GM12878 (cell line): ENCODE results near the gene TSPAN7.

Experiments used
- CTCF ChIP-seq, 3 experiments: IDR thresholded peaks in 2 of 3; conservative IDR thresholded peaks in 1 of 3; 2 replicates each; pipeline ENCODE4 v1.5.1; 2011; ENCODE audit warnings: low read depth in 3 of 3, low read length in 3 of 3, mild to moderate bottlenecking in 3 of 3, control low read depth in 2 of 3, moderate library complexity in 2 of 3, inconsistent platforms in 1 of 3, mixed read lengths in 1 of 3; ENCODE audit not compliant: control insufficient read depth in 2 of 3, insufficient read depth in 1 of 3; ENCODE audit errors: extremely low read depth in 1 of 3
- DPF2 ChIP-seq: fragments of 450-650 bp; IDR thresholded peaks from 2 replicates; pipeline ENCODE4 v1.6.1; 2017; ENCODE audit warnings: mild to moderate bottlenecking
- EGR1 ChIP-seq, 2 experiments: IDR thresholded peaks; 1 replicate in 1 of 2; 2 replicates in 1 of 2; pipeline ENCODE4 v1.6.1; 2011 to 2012; ENCODE audit warnings: low read depth in 2 of 2, low read length in 2 of 2, borderline replicate concordance in 1 of 2, mild to moderate bottlenecking in 1 of 2, moderate library complexity in 1 of 2
- GABPA ChIP-seq: IDR thresholded peaks from 2 replicates; pipeline ENCODE4 v1.6.1; 2014; ENCODE audit warnings: antibody characterized with exemption, low read depth, mild to moderate bottlenecking, inconsistent platforms
- MAX ChIP-seq: IDR thresholded peaks from 2 replicates; pipeline ENCODE4 v1.6.1; 2012; ENCODE audit warnings: low read depth, low read length, improper control_type of control experiment
- NR2F1 ChIP-seq: fragments of 450-650 bp; conservative IDR thresholded peaks from 2 replicates; pipeline ENCODE4 v1.6.1; 2017; ENCODE audit warnings: mild to moderate bottlenecking
- PAX8 ChIP-seq: fragments of 450-650 bp; IDR thresholded peaks from 2 replicates; pipeline ENCODE4 v1.6.1; 2017; ENCODE audit warnings: mild to moderate bottlenecking, moderate library complexity
- POLR2A ChIP-seq: IDR thresholded peaks from 2 replicates; pipeline ENCODE4 v1.6.1; 2011; ENCODE audit warnings: low read depth, mild to moderate bottlenecking, low read length
- POLR2AphosphoS5 ChIP-seq: IDR thresholded peaks from 2 replicates; pipeline ENCODE4 v1.6.1; 2011; ENCODE audit warnings: mild to moderate bottlenecking, low read length, inconsistent platforms
- RAD21 ChIP-seq: IDR thresholded peaks from 2 replicates; pipeline ENCODE4 v1.6.1; 2011; ENCODE audit warnings: mild to moderate bottlenecking, low read depth, low read length, moderate library complexity; ENCODE audit not compliant: insufficient read depth
- SP1 ChIP-seq: IDR thresholded peaks from one replicate; pipeline ENCODE4 v1.6.1; 2011; ENCODE audit warnings: low read depth, low read length
- SRF ChIP-seq, 2 experiments: IDR thresholded peaks; 2 replicates each; pipeline ENCODE4 v1.6.1; 2011; ENCODE audit warnings: low read depth in 2 of 2, low read length in 2 of 2, mild to moderate bottlenecking in 1 of 2, moderate library complexity in 1 of 2
- USF2 ChIP-seq: IDR thresholded peaks from 2 replicates; pipeline ENCODE4 v1.6.1; 2011; ENCODE audit warnings: low read depth, low read length, improper control_type of control experiment, borderline replicate concordance

GRCh38 chrX:38578167-38578566, 16.8 kb downstream of the TSPAN7 start:
- no peak for TF ChIP-seq SRF (IDR thresholded peaks at IDR 0.05; ENCODE audit: low read depth in 2 of 2, low read length in 2 of 2)
- TF ChIP-seq PAX8 = no peak
- no peak for TF ChIP-seq RAD21
- no peak for TF ChIP-seq MAX
- no peak for TF ChIP-seq GABPA
- no peak for TF ChIP-seq POLR2A
- no peak for TF ChIP-seq NR2F1
- no peak for TF ChIP-seq SP1
- TF ChIP-seq USF2 = no peak
- TF ChIP-seq POLR2AphosphoS5 = no peak
- TF ChIP-seq DPF2 = no peak
- no peak for TF ChIP-seq CTCF (IDR thresholded peaks at IDR 0.05 in 2 of 3, conservative IDR thresholded peaks at IDR 0.05 in 1 of 3; ENCODE audit: control insufficient read depth in 2 of 3, extremely low read depth in 1 of 3, insufficient read depth in 1 of 3, low read depth in 3 of 3, low read length in 3 of 3)
- no peak for TF ChIP-seq EGR1 (IDR thresholded peaks at IDR 0.05; ENCODE audit: borderline replicate concordance in 1 of 2, low read depth in 2 of 2, low read length in 2 of 2)
